HEK293T (cell line): Measurements from ENCODE around the gene OR8U1.
"Not testable (repeated sequence)": the region's sequence is repeated elsewhere in the genome, so short reads cannot be mapped to it uniquely, and the experiment has no call there.

ENCODE experiments used
- CTCF ChIA-PET: fragments of 350-600 bp; formaldehyde crosslinking; extraction: SDS; loops from one replicate; lab custom pipeline; 2021; ENCODE audit warnings: antibody characterized with exemption, inconsistent platforms; lab: Yijun Ruan, JAX
- POLR2A ChIA-PET: fragments of 350-600 bp; formaldehyde crosslinking; extraction: SDS; loops from one replicate; lab custom pipeline; 2020; ENCODE audit warnings: antibody characterized with exemption, inconsistent platforms; lab: Yijun Ruan, JAX
- DNase-seq: peaks from one replicate; pipeline ENCODE4 v3.0.0; 2012; ENCODE audit warnings: mixed read lengths; ENCODE audit errors: extremely low spot score
- ARNT ChIP-seq: fragments of 450-650 bp; IDR thresholded peaks from 2 replicates; pipeline ENCODE4 v1.6.1; 2017; ENCODE audit warnings: mild to moderate bottlenecking
- BHLHE40 ChIP-seq: fragments of 450-650 bp; IDR thresholded peaks from 2 replicates; pipeline ENCODE4 v1.6.1; 2016; ENCODE audit warnings: mild to moderate bottlenecking, moderate library complexity, borderline replicate concordance
- CTBP1 ChIP-seq: fragments of 450-650 bp; IDR thresholded peaks from 2 replicates; pipeline ENCODE4 v1.6.1; 2016; ENCODE audit warnings: borderline replicate concordance
- ELF4 ChIP-seq: fragments of 450-650 bp; IDR thresholded peaks from 2 replicates; pipeline ENCODE4 v1.6.1; 2017; ENCODE audit warnings: antibody characterized with exemption
- FOXA1 ChIP-seq: fragments of 450-650 bp; IDR thresholded peaks from 2 replicates; pipeline ENCODE4 v1.6.1; 2016; ENCODE audit warnings: mild to moderate bottlenecking
- FOXK2 ChIP-seq: fragments of 450-650 bp; IDR thresholded peaks from 2 replicates; pipeline ENCODE4 v1.6.1; 2016; ENCODE audit warnings: mild to moderate bottlenecking
- FOXM1 ChIP-seq: fragments of 450-650 bp; IDR thresholded peaks from 2 replicates; pipeline ENCODE4 v1.6.1; 2017; ENCODE audit warnings: mild to moderate bottlenecking, borderline replicate concordance
- HDGF ChIP-seq: fragments of 450-650 bp; IDR thresholded peaks from 2 replicates; pipeline ENCODE4 v1.6.1; 2017; ENCODE audit warnings: antibody characterized with exemption, borderline replicate concordance
- L3MBTL2 ChIP-seq: fragments of 450-650 bp; conservative IDR thresholded peaks from 2 replicates; pipeline ENCODE4 v1.6.1; 2016; ENCODE audit warnings: mild to moderate bottlenecking
- LEF1 ChIP-seq: fragments of 450-650 bp; IDR thresholded peaks from 2 replicates; pipeline ENCODE4 v1.6.1; 2017; ENCODE audit warnings: mild to moderate bottlenecking, borderline replicate concordance
- NFRKB ChIP-seq: fragments of 450-650 bp; IDR thresholded peaks from 2 replicates; pipeline ENCODE4 v1.6.1; 2016; ENCODE audit warnings: mild to moderate bottlenecking, moderate library complexity
- SP1 ChIP-seq: fragments of 450-650 bp; IDR thresholded peaks from 2 replicates; pipeline ENCODE4 v1.6.1; 2017
- SUZ12 ChIP-seq: fragments of 450-650 bp; IDR thresholded peaks from 2 replicates; pipeline ENCODE4 v1.6.1; 2016; ENCODE audit warnings: mild to moderate bottlenecking
- TARDBP ChIP-seq: fragments of 450-650 bp; IDR thresholded peaks from 2 replicates; pipeline ENCODE4 v1.6.1; 2016
- ZNF384 ChIP-seq: fragments of 450-650 bp; IDR thresholded peaks from 2 replicates; pipeline ENCODE4 v1.6.1; 2016

OR8U1 gene

GRCh38 chr11:56380120-56380519 lies 4.7 kb downstream of the OR8U1 start:
- ChIA-PET CTCF (no interaction called here), POLR2A (no interaction called here)

GRCh38 chr11:56394381-56394780 lies 19.0 kb downstream of the OR8U1 start:
- TF ChIP-seq FOXK2: no peak
- POLR2A ChIA-PET: no interaction called here
- no peak for DNase-seq
- CTCF ChIA-PET: no interaction called here

More at GRCh38 chr11:56380120-56380519, 4.7 kb downstream of the OR8U1 start:
- TF ChIP-seq TARDBP (no peak), ARNT (no peak), LEF1 (no peak), FOXM1 (no peak), CTBP1 (no peak), SP1 (no peak), HDGF (no peak), ELF4 (no peak), L3MBTL2 (no peak)
- DNase-seq: no peak

DNA sequence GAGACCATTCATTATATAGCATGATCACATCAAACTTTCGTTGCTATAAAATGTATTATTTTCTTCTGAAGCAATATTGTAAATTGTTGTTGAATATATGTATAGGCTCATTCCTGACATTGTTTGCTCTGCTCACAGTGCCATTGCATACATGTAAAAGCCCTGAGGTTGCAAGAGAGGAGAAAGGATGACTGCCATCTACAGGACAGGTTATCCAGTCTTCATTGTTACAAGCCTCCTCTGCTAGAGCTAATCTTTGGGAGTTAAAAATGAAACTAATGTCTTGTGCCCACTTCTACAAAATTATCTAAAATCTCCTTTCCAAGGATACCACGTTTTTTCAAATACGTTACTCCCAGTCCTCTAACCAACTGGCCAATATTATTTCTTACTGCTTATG lies 20.6 kb downstream of the OR8U1 start:
- POLR2A ChIA-PET: no interaction called here
- DNase-seq: no peak
- TF ChIP-seq FOXM1: no peak
- no peak for TF ChIP-seq LEF1
- TF ChIP-seq L3MBTL2: no peak
- TF ChIP-seq ELF4: no peak
- no peak for TF ChIP-seq NFRKB
- TF ChIP-seq BHLHE40: no peak
- no peak for TF ChIP-seq SP1
- no peak for TF ChIP-seq SUZ12
- TF ChIP-seq ZNF384: no peak
- no peak for TF ChIP-seq CTBP1
- no peak for TF ChIP-seq ARNT
- no peak for TF ChIP-seq FOXK2
- CTCF ChIA-PET: no interaction called here

- CTCF ChIA-PET: not testable (repeated sequence)
Measured at GRCh38 chr11:56401858-56402461, 26.5 kb downstream of the OR8U1 start.

GRCh38 chr11:56404393-56404792 lies 29.0 kb downstream of the OR8U1 start:
- TF ChIP-seq FOXA1: no peak
- TF ChIP-seq FOXM1: no peak
- no peak for TF ChIP-seq ZNF384
- TF ChIP-seq HDGF: no peak
- TF ChIP-seq SP1: no peak
- TF ChIP-seq FOXK2: no peak
- no peak for TF ChIP-seq NFRKB
- TF ChIP-seq ELF4: no peak
- TF ChIP-seq LEF1: no peak
- ChIA-PET POLR2A (no interaction called here), CTCF (no interaction called here)
- DNase-seq: no peak

More at GRCh38 chr11:56401858-56402461, 26.5 kb downstream of the OR8U1 start:
- DNase-seq, POLR2A ChIA-PET: not testable (repeated sequence)

GRCh38 chr11:56410801-56411200 lies 35.4 kb downstream of the OR8U1 start:
- TF ChIP-seq FOXA1 (no peak), NFRKB (no peak), LEF1 (no peak), ZNF384 (no peak), ELF4 (no peak)
- CTCF ChIA-PET: no interaction called here
- POLR2A ChIA-PET: no interaction called here
- DNase-seq: no peak

GRCh38 chr11:56412396-56412795 lies 37.0 kb downstream of the OR8U1 start, which contains the start of gene OR5AL1:
Gene OR5AL1 (plus strand): TSS chr11:56412696.
- no peak for DNase-seq
- no peak for TF ChIP-seq FOXK2
- no peak for TF ChIP-seq BHLHE40
- TF ChIP-seq LEF1: no peak
- no peak for TF ChIP-seq FOXA1
- ChIA-PET CTCF (no interaction called here), POLR2A (no interaction called here)
